Sigmoid colon (tissue), 7 donors: Measurements from ENCODE around the gene CLEC20A. TPM values are rescaled to one million over a fixed set of nuclear protein-coding genes. Genes with fewer than 3 reads are reported as not detected.

Experiments
- DNase-seq: peaks from one replicate; pipeline ENCODE4 v3.0.0-alpha.2; 2019
- H3K27ac ChIP-seq, 4 donors: fragments of 200-600 bp; sonication (generic); one replicate each; pipeline ENCODE4 v1.5.1; 2016 to 2019; ENCODE audit warnings: mild to moderate bottlenecking in 1 of 4
- H3K27me3 ChIP-seq, 3 donors: fragments of 200-600 bp; sonication (generic); one replicate each; pipeline ENCODE4 v1.5.1; 2019; ENCODE audit warnings: mild to moderate bottlenecking in 1 of 3
- H3K36me3 ChIP-seq, 4 donors: fragments of 200-600 bp; sonication (generic); one replicate each; pipeline ENCODE4 v1.5.1; 2016 to 2019
- H3K4me1 ChIP-seq, 4 donors: fragments of 200-600 bp; sonication (generic); one replicate each; pipeline ENCODE4 v1.5.1; 2017 to 2019
- H3K4me3 ChIP-seq, 4 donors: fragments of 200-600 bp; sonication (generic); one replicate each; pipeline ENCODE4 v1.5.1; 2017 to 2019; ENCODE audit warnings: mild to moderate bottlenecking in 2 of 4, moderate library complexity in 1 of 4
- H3K9me3 ChIP-seq, 4 donors: fragments of 200-600 bp in 3 of 4; sonication (generic) in 3 of 4; one replicate each; pipeline versions ENCODE4 v1.5.1 to v1.6.1; 2013 to 2019
- CTCF ChIP-seq, 4 experiments: fragments of 450-650 bp in 3 of 4; fragments of 200-600 bp in 1 of 4; IDR thresholded peaks; one replicate each; pipeline ENCODE4 v1.5.1; 2016 to 2019; ENCODE audit warnings: antibody characterized with exemption in 4 of 4, mild to moderate bottlenecking in 3 of 4, moderate library complexity in 2 of 4
- EP300 ChIP-seq, 4 donors: sonication (generic); formaldehyde crosslinking; IDR thresholded peaks; one replicate each; pipeline ENCODE4 v1.6.1; 2017; ENCODE audit warnings: antibody characterized with exemption in 4 of 4
- POLR2A ChIP-seq, 2 donors: fragments of 450-650 bp; IDR thresholded peaks; one replicate each; pipeline ENCODE4 v1.6.1; 2016; ENCODE audit warnings: antibody characterized with exemption in 2 of 2, mild to moderate bottlenecking in 2 of 2, moderate library complexity in 2 of 2
- POLR2AphosphoS5 ChIP-seq, 4 donors: sonication (generic); formaldehyde crosslinking; IDR thresholded peaks; one replicate each; pipeline ENCODE4 v1.6.1; 2017; ENCODE audit warnings: antibody characterized with exemption in 4 of 4
- WGBS, 2 donors: extraction: QIAGEN DNeasy Blood & Tissue Kit; methylation state at CpG; one replicate each; pipeline ENCODE4 v1.1.7; 2013; 5-methylcytosine and 5-hydroxymethylcytosine counted together
- intact Hi-C: fragments of 100-400 bp; cut with DNase I; formaldehyde crosslinking; loops from one replicate; pipeline ENCODE4 v1.15.1; 2023
- polyA plus RNA-seq, 3 donors: library from polyadenylated mRNA; stranded (reverse); fragments of 200-250 nt; gene quantifications; one replicate each; pipeline ENCODE4 v1.2.3, GENCODE V29; 2013
- total RNA-seq, 4 donors: library from RNA; depleted of rRNA; stranded (reverse); fragments of >200 nt; gene quantifications; one replicate each; pipeline ENCODE4 v1.1.0, GENCODE V29; 2016
- donor health status: healthy with polysubstance abuse.
- donor health status: Bipolar disorder and iron deficiency.
- donor health status: healthy.

Gene CLEC20A
- total and polyA plus RNA-seq, 7 donors, result 1.3 TPM; not detected in 6

- H3K9me3 ChIP-seq, result no peaks in the 10 kb centered on the region
- intact Hi-C loops, result no loop called here
- no peak for DNase-seq
- H3K27me3 ChIP-seq, result no peaks in the 10 kb centered on the region
- H3K36me3 ChIP-seq, result peaks cover 8 to 35% (median 14%) of the 10 kb centered on the region in 4 donors
- H3K27ac ChIP-seq, result no peak overlapping the region
- no peaks in the 10 kb centered on the region for H3K4me1 ChIP-seq
- H3K4me3 ChIP-seq, result no peak overlapping the region
- TF ChIP-seq POLR2AphosphoS5 (IDR thresholded peaks at IDR 0.05), result no peak
- no peak for TF ChIP-seq CTCF (IDR thresholded peaks at IDR 0.05)
- TF ChIP-seq POLR2A (IDR thresholded peaks at IDR 0.05), result no peak
- TF ChIP-seq EP300 (IDR thresholded peaks at IDR 0.05), result no peak
Measured at GRCh38 chr1:178465011-178465410, 31.8 kb downstream of the CLEC20A start.

GRCh38 chr1:178464566-178464965 lies 32.2 kb downstream of the CLEC20A start:
- TF ChIP-seq EP300 (IDR thresholded peaks at IDR 0.05) (no peak), POLR2AphosphoS5 (IDR thresholded peaks at IDR 0.05) (no peak), POLR2A (IDR thresholded peaks at IDR 0.05) (no peak), CTCF (IDR thresholded peaks at IDR 0.05) (no peak)
- Histone ChIP-seq H3K4me1 (no peaks in the 10 kb centered on the region), H3K27ac (no peak overlapping the region)

DNA sequence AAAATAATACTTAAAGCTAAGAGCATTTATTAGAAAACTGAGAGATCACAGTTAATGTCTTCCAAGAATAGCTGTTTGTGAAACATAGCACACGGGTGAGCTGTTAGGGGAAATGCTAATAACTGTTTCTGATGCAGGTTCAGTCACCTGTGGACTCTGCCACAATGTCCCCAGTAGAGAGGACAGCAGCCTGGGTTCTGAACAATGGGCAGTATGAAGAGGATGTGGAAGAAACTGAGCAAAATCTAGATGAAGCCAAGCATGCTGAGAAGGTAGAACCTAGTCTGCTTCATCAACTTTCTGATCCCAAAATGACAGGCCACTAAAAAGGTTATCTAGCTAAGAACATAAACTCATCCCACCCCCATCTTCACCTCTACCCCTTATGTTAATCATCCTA lies 32.6 kb downstream of the CLEC20A start:
- Histone ChIP-seq H3K27ac (no peak overlapping the region), H3K9me3 (no peaks in the 10 kb centered on the region)

More at GRCh38 chr1:178464566-178464965, 32.2 kb downstream of the CLEC20A start:
- Histone ChIP-seq H3K9me3 (no peaks in the 10 kb centered on the region), H3K27me3 (no peaks in the 10 kb centered on the region), H3K36me3 (peaks cover 7 to 35% (median 13%) of the 10 kb centered on the region in 4 donors), H3K4me3 (no peak overlapping the region)
- intact Hi-C loops, result no loop called here
- DNase-seq, result no peak

DNA sequence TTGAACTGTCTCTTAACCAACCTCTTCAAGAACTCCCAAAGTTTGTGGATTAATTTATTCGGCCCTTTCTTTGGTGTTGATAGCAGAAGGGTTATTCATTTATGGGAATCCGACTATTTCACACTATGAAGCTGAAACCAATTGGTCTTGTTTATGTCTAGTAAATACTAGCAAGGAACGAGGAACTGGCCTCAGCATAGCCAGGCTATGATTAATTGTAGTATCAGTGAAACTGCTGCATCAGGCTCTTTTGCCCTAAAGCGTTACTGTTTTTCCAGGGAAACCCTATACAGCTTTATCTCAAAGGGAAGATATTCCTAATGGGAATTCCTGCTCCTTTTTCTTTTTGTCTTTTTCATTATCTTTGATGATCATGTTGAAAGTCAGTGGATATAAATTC lies 35.1 kb downstream of the CLEC20A start:
- Histone ChIP-seq H3K27ac (no peak overlapping the region), H3K27me3 (no peaks in the 10 kb centered on the region), H3K36me3 (peaks cover 4 to 35% (median 7%) of the 10 kb centered on the region in 4 donors), H3K4me3 (no peak overlapping the region), H3K9me3 (no peaks in the 10 kb centered on the region), H3K4me1 (no peaks in the 10 kb centered on the region)
- intact Hi-C loops, result no loop called here
- DNase-seq, result no peak
- WGBS, 2 donors, result 83 to 84% methylated on average over 4 of the region's 4 CpGs
- TF ChIP-seq CTCF (IDR thresholded peaks at IDR 0.05) (no peak), POLR2A (IDR thresholded peaks at IDR 0.05) (no peak), POLR2AphosphoS5 (IDR thresholded peaks at IDR 0.05) (no peak), EP300 (IDR thresholded peaks at IDR 0.05) (no peak)

More for the DNA sequence above, 32.6 kb downstream of the CLEC20A start:
- Histone ChIP-seq H3K36me3 (peaks cover 6 to 35% (median 11%) of the 10 kb centered on the region in 4 donors), H3K4me3 (no peak overlapping the region), H3K27me3 (no peaks in the 10 kb centered on the region), H3K4me1 (no peaks in the 10 kb centered on the region)
- TF ChIP-seq EP300 (IDR thresholded peaks at IDR 0.05) (no peak), CTCF (IDR thresholded peaks at IDR 0.05) (no peak), POLR2A (IDR thresholded peaks at IDR 0.05) (no peak), POLR2AphosphoS5 (IDR thresholded peaks at IDR 0.05) (no peak)
- intact Hi-C loops, result no loop called here
- WGBS, 2 donors, result 91 to 94% methylated on average over 1 of the region's 1 CpG
- no peak for DNase-seq

- H3K9me3 ChIP-seq, result no peaks in the 10 kb centered on the region
Measured at GRCh38 chr1:178461104-178461503, 35.7 kb downstream of the CLEC20A start.

More at GRCh38 chr1:178461104-178461503, 35.7 kb downstream of the CLEC20A start:
- Histone ChIP-seq H3K4me3 (no peak overlapping the region), H3K36me3 (peaks cover under 1 to 35% (median 5%) of the 10 kb centered on the region in 4 donors), H3K4me1 (no peaks in the 10 kb centered on the region), H3K27me3 (no peaks in the 10 kb centered on the region), H3K27ac (no peak overlapping the region)
- TF ChIP-seq POLR2AphosphoS5 (IDR thresholded peaks at IDR 0.05) (no peak), EP300 (IDR thresholded peaks at IDR 0.05) (no peak), POLR2A (IDR thresholded peaks at IDR 0.05) (no peak)
- no peak for DNase-seq
- 86% methylated on average over 2 of the region's 2 CpGs for WGBS, 2 donors
- intact Hi-C loops, result no loop called here
